Skin epidermis (tissue), 12 donors: ENCODE results near the gene IPO13.

Experiments used
- H3K27ac ChIP-seq, 21 experiments: fragments of 200-600 bp; sonication (generic) in 11 of 21; one replicate each; pipeline ENCODE4 v1.5.0; 2020; ENCODE audit warnings: mild to moderate bottlenecking in 3 of 21, inconsistent platforms in 2 of 21, moderate library complexity in 2 of 21
- H3K4me3 ChIP-seq, 7 experiments: fragments of 200-600 bp; sonication (generic) in 2 of 7; one replicate each; pipeline ENCODE4 v1.5.0; 2020; ENCODE audit warnings: inconsistent platforms in 2 of 7, mild to moderate bottlenecking in 2 of 7, moderate library complexity in 1 of 7

Gene IPO13

GRCh38 chr1:43969416-43969745 lies 22.6 kb downstream of the IPO13 start:
- H3K27ac ChIP-seq, result no peak overlapping the region
- H3K4me3 ChIP-seq, result peak overlapping the region in 3 of 7 experiments; percentile 78 to 88 (median 86)

- H3K4me3 ChIP-seq, result peak within 1 kb of the TSS; percentile 64 to 93 (median 86)
- peak within 1 kb of the TSS in 17 of 21 experiments; percentile 8 to 87 (median 52) for H3K27ac ChIP-seq
These were observed 23.2 kb downstream of the IPO13 start, which contains the start of gene DPH2 for GRCh38 chr1:43969746-43970466. Gene DPH2 (plus strand): TSS chr1:43970010. CDS start chr1:43970176, 166 bp downstream.

DNA sequence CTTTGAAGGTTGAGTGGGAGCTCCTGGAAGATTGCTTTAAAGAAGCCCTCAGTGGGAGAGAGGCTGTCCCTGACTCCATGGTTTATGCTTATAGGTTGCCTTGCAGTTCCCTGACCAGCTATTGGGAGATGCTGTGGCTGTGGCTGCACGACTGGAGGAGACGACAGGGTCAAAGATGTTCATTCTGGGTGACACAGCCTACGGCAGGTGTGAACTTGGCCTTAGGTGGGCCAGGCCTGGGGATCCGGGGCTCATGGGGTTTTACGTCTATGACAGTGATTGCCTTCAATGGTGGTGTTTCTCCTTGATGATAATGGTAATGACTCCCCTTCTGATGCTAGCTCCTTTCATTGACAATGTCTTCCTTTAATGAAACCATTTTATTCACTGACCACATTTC lies 23.8 kb downstream of the IPO13 start:
- Histone ChIP-seq H3K27ac (peak overlapping the region in 16 of 21 experiments; percentile 33 to 87 (median 53)), H3K4me3 (peak overlapping the region; percentile 64 to 93 (median 86))

- peak overlapping the region in 1 of 7 experiments; percentile 88 for H3K4me3 ChIP-seq
- no peak overlapping the region for H3K27ac ChIP-seq
These were observed 24.2 kb downstream of the IPO13 start for GRCh38 chr1:43970911-43971310.

DNA sequence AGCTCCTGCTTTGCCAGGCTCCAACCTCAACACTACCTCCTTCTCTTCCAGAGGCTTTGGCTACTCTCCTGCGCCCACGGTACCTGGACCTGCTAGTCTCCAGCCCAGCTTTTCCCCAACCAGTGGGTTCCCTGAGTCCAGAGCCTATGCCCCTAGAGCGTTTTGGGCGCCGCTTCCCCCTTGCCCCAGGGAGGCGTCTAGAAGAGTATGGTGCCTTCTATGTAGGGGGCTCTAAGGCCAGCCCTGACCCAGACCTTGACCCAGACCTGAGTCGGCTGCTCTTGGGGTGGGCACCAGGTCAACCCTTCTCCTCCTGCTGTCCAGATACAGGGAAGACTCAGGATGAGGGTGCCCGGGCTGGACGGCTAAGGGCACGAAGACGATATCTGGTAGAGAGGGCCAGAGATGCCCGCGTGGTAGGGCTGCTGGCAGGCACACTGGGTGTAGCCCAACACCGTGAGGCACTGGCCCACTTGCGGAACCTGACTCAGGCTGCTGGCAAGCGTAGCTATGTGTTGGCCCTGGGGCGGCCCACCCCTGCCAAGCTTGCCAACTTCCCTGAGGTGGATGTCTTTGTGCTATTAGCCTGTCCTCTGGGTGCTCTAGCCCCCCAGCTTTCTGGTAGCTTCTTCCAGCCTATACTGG lies 24.7 kb downstream of the IPO13 start:
- H3K4me3 ChIP-seq, result no peak overlapping the region
- no peak overlapping the region for H3K27ac ChIP-seq

- H3K27ac ChIP-seq, result peak overlapping the region in 20 of 21 experiments; percentile 84 to 98 (median 94)
- H3K4me3 ChIP-seq, result peak overlapping the region; percentile 68 to 99 (median 87)
These were observed 27.3 kb downstream of the IPO13 start for GRCh38 chr1:43973981-43974442.

DNA sequence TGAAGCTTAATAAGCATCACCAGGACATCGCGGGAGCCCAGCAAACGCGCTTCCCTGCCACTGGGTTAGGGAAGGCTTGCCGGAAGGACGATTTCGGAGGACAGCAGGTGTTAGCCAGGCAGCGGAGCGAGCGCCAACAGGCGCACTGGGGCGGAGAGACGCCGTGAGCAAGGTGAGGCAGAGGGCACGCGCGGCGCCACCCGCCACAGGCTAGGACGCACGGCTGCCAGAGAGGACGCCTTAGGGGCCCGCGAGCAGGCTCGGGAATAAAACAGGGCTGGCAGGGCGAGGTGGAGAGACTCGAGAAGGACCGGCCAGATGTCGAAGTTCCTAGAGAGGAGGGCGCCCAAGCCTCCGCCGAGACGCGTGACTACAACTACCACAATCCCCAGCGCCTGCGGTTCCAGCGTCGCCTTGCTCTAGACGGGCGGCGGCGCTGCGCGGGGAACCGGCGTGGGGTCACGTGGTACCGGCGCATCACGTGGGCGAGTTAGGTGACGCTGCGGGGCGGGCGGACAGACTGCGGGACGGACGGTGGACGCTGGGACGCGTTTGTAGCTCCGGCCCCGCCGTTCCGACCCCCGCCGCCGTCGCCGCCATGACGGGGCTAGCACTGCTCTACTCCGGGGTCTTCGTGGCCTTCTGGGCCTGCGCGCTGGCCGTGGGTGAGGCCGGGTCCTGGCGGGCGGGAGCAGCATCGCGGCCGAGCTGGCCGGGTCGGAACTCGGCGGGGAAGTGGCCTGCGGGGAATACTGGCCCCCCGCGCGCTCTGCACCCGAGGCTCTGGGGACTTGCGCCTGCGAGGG lies 27.9 kb downstream of the IPO13 start, which contains the start of gene ATP6V0B:
Gene ATP6V0B (plus strand): TSS at position 518 of the 806 bp plus-strand sequence. CDS start 81 bp downstream, at position 599.
- Histone ChIP-seq H3K4me3 (peak within 1 kb of the TSS; percentile 68 to 99 (median 87)), H3K27ac (peak within 1 kb of the TSS; percentile 84 to 98 (median 94))

DNA sequence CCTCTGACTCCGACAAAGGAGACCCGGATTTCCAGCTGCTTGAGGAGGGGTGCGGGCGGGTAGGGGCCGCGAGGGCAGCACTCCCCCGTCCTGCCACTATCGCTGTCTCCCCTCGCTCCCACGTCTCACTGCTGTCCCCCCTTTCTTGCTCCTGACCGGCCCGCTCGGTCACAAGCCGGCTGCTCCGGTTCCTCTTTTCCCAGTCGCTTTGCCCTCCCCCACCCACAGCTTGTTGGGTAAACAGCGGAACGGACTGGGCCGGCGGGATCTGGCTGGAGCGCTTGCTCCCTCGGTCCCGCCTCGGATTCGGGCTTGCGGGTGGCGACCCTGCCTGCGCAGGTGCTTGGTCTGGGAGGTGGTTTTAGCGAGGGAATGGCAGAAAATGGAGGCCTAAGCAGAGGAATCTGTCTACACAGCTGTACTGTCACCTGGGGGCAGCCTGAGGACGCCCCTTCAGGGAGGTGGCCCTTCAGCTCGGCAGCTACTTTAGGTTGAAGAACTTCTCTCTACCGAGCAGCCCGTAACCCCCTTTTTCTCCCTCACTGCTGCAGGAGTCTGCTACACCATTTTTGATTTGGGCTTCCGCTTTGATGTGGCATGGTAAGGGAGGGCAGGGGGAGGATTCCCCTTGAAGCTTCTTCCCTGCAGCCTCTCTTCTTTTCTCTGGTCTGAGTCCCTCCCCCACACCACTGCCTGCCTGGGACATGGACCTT lies 28.7 kb downstream of the IPO13 start:
- Histone ChIP-seq H3K27ac (peak overlapping the region; percentile 84 to 98 (median 94)), H3K4me3 (peak overlapping the region; percentile 68 to 99 (median 87))

GRCh38 chr1:43976045-43976444 lies 29.3 kb downstream of the IPO13 start:
- Histone ChIP-seq H3K27ac (peak overlapping the region in 13 of 21 experiments; percentile 84 to 98 (median 94)), H3K4me3 (peak overlapping the region; percentile 68 to 99 (median 87))

GRCh38 chr1:43976890-43977289 lies 30.1 kb downstream of the IPO13 start:
- H3K4me3 ChIP-seq, result no peak overlapping the region

DNA sequence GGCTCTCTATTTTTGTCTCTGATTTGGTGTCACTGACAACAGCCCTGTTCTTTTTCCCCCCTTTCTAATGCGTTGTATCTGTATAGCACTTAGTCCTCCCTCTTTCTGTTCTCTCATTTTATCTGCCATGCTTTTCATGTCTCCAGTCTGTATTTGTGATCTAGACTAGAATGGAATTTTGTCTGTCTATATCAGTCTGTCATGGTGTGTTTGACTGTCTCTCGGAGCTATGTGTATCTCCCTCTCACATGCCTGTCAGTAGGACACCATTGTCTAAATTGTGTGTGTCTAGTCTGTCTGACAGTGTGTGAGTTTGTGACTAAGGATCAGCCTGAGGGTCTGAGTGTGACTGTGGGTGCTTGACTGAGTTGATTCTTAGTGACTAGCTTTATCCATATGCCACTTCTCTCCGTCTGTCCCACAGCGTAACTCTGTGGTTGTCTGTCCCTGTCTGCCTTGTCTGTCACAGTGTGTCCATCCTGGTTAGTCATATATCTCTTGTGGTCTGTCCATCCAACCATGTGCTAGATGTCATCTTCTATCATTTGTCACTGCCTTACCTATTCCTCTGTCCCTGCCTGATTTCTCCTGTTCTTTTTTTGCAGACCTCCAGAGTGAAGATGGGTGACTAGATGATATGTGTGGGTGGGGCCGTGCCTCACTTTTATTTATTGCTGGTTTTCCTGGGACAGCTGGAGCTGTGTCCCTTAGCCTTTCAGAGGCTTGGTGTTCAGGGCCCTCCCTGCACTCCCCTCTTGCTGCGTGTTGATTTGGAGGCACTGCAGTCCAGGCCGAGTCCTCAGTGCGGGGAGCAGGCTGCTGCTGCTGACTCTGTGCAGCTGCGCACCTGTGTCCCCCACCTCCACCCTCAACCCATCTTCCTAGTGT lies 30.9 kb downstream of the IPO13 start:
- no peak overlapping the region for H3K27ac ChIP-seq
- H3K4me3 ChIP-seq, result no peak overlapping the region

More at GRCh38 chr1:43976890-43977289, 30.1 kb downstream of the IPO13 start:
- peak overlapping the region in 1 of 21 experiments; percentile 98 for H3K27ac ChIP-seq

GRCh38 chr1:43978264-43978550 lies 31.5 kb downstream of the IPO13 start:
- peak overlapping the region in 2 of 7 experiments; percentile 31 to 45 for H3K4me3 ChIP-seq
- H3K27ac ChIP-seq, result peak overlapping the region in 3 of 21 experiments; percentile 35 to 57 (median 46)

DNA sequence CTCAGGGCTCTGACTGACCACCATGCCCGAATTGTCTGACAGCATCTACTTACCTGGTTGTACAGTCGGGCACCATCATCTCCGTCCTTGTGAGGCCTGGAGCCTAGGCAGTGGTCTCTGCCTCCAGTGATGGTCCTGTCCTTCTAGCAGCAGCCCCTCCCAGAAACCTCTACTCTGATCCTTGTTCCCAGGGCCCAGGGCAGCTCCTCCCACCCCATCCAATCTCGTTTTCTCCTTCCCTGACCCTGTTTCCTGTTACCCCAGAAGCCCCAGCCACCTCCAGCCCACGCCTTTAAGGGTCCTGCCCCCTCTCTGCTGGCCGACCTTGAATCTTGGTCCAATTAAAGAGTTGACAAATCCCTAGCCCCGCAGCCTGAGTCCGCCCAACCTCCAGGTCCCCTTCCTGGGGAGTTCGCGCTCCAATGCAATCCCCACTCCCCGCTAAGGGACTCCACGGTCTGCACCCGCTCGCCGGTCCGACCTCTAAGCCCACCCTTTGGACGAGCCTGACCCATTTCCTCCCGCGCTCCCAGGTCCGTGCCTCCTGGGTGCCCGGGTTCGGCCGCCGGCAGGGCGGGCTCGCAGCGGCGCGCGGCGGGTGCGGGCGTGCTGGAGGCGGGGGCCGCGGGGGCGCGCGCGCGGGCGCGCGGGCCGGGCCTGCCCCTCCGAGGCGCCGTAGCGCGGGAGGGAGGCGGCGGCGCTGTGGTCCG lies 32.0 kb downstream of the IPO13 start, which contains the start of gene B4GALT2:
Gene B4GALT2 (plus strand): TSS at position 660 of the 710 bp plus-strand sequence. CDS start 1,951 bp downstream, outside the sequence.
- Histone ChIP-seq H3K27ac (peak within 1 kb of the TSS; percentile 31 to 95 (median 84)), H3K4me3 (peak within 1 kb of the TSS; percentile 40 to 84 (median 73))

GRCh38 chr1:43979261-43979527 lies 32.4 kb downstream of the IPO13 start:
- peak overlapping the region; percentile 40 to 84 (median 73) for H3K4me3 ChIP-seq
- H3K27ac ChIP-seq, result peak overlapping the region; percentile 31 to 95 (median 84)

DNA sequence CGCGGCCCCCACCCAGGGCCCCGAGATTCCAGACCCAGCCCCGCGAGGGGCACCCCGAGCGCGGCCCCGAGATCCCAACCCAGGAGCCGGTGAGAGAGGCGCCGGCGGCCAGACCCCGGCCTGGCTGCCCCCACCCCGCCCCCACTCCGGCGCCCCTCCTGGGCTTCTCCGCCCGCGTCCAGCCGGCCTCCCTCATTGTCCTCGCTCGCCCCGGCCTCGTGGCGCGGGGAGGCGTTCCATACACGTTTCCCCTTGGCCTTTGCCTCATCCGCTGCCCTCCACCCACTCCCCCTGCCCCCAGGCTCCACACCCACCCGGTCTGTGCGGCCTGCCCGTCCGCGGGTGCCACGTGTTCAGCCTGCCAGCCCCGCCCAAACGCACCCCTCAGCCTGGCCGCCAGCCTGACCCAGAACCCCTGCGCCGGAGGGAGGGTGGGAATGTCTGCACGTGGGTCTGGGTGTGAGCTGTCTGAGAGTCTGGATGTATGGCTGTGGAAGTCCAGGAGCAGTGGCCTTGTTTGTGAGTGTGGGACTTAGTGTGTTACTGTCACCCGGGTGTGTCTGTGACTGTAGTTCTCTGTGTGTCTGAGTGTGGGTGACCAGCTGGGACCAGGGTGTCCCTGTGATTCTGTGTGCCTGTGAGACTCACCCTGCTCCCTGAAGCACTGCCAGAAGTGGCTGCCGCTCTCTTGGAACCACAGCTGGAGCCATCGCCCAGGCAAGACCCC lies 32.9 kb downstream of the IPO13 start:
- Histone ChIP-seq H3K4me3 (peak overlapping the region; percentile 40 to 84 (median 73)), H3K27ac (peak overlapping the region; percentile 31 to 95 (median 84))

GRCh38 chr1:43980255-43981134 lies 33.7 kb downstream of the IPO13 start:
- Histone ChIP-seq H3K4me3 (peak overlapping the region; percentile 40 to 84 (median 73)), H3K27ac (peak overlapping the region in 19 of 21 experiments; percentile 68 to 95 (median 85))
